GM21360 (cell line): ENCODE measurements around the gene APEH.

ENCODE experiments used
- ATAC-seq: cut with Tn5 transposase; IDR thresholded peaks from one replicate; pipeline ENCODE4 v1.9.1; 2021; ENCODE audit warnings: mild to moderate bottlenecking, moderate library complexity; ENCODE audit not compliant: unreplicated experiment

Gene APEH

GRCh38 chr3:49711489-49711888 lies 37.3 kb downstream of the APEH start:
- no peak for ATAC-seq

GRCh38 chr3:49712166-49712565 lies 38.0 kb downstream of the APEH start:
- ATAC-seq: no peak

- no peak for ATAC-seq
Observed at GRCh38 chr3:49712631-49713317, 38.6 kb downstream of the APEH start.

- no peak for ATAC-seq
Observed at GRCh38 chr3:49713336-49714105, 39.4 kb downstream of the APEH start.

- ATAC-seq: no peak
Observed at GRCh38 chr3:49714728-49715550, 40.8 kb downstream of the APEH start.

- ATAC-seq: no peak
Observed at GRCh38 chr3:49715611-49716121, 41.5 kb downstream of the APEH start.

- no peak for ATAC-seq
Observed at GRCh38 chr3:49716169-49716568, 42.0 kb downstream of the APEH start.

GRCh38 chr3:49716691-49717210 lies 42.6 kb downstream of the APEH start:
- no peak for ATAC-seq

GRCh38 chr3:49717211-49717958 lies 43.2 kb downstream of the APEH start:
- ATAC-seq: no peak

- ATAC-seq: no peak
Observed at GRCh38 chr3:49717959-49718857, 44.1 kb downstream of the APEH start.

- ATAC-seq: no peak
Observed at GRCh38 chr3:49718858-49719213, 44.7 kb downstream of the APEH start.

GRCh38 chr3:49719214-49719884 lies 45.2 kb downstream of the APEH start, which contains the start of gene AMIGO3:
AMIGO3 (minus strand) TSS chr3:49719684; CDS start chr3:49719465, 219 bp downstream.
- ATAC-seq: peak; percentile 40

- ATAC-seq: no peak
Observed at GRCh38 chr3:49720855-49721595, 46.9 kb downstream of the APEH start.

GRCh38 chr3:49721596-49721895 lies 47.4 kb downstream of the APEH start:
- ATAC-seq: no peak

GRCh38 chr3:49721896-49722781 lies 48.0 kb downstream of the APEH start:
- no peak for ATAC-seq

- ATAC-seq: no peak
Observed at GRCh38 chr3:49722896-49723295, 48.7 kb downstream of the APEH start.

- ATAC-seq: no peak
Observed at GRCh38 chr3:49723296-49723627, 49.1 kb downstream of the APEH start.
